NAMALWA (cell line): ENCODE results near the gene KCNK7.

Experiments used
- DNase-seq: peaks from one replicate; pipeline ENCODE4 v3.0.0-alpha.2; 2015; ENCODE audit warnings: low spot score

The KCNK7 gene

DNA sequence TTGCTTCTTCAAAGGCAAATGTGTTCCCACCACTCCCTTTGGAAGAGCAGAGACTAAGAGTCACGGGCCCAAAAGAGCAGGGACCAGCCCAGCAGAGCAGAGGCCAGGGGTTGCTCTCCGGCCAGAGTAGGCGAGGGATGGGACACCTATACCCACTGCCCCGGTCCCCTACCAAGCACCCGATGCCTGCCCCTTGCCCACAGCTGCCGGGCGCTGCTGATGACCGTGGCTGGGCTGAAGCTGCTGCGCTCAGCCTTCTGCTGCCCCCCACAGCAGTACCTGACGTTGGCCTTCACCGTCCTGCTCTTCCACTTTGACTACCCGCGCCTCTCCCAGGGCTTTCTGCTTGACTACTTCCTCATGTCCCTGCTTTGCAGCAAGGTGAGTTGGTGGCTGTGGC, 31.6 kb upstream of the KCNK7 start:
- DNase-seq, result no peak

- peak; percentile 61 for DNase-seq
Observed at GRCh38 chr11:65625628-65626342, 30.2 kb upstream of the KCNK7 start.

- DNase-seq, result no peak
Observed at GRCh38 chr11:65624931-65625627, 29.5 kb upstream of the KCNK7 start.

DNA sequence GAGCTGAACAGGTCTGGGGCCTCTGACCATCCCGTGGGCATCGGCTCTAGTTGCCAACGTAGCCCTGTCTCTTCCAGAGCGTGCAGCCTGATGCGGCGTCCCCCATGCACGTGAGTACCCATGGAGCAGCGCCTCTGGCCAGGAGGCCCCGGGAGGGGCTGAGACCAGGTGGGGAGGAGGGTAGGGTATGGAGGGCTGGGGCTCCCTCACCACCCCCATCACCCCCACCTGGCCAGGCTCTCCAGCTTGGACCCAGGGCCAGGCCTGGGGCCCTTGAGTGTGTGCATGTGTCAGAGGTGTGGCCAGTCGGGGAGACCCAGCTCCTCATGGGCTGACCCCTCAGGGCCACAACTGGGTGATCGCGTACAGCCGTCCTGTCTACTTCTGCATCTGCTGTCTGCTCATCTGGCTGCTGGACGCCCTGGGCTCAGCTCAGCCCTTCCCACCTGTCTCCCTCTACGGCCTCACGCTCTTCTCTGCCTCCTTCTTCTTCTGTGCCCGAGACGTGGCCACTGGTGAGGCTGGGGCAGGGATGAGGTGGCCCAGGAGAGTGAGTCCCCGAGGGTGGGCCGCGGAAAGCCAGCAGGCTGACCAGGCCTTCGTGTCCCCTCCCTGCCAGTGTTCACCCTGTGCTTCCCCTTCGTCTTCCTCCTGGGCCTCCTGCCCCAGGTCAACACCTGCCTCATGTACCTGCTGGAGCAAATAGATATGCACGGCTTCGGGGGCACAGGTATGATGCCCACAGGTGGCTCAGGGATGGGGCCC, 28.4 kb upstream of the KCNK7 start:
- DNase-seq, result no peak

- no peak for DNase-seq
Observed at GRCh38 chr11:65623177-65623576, 27.6 kb upstream of the KCNK7 start.

- DNase-seq, result no peak
Observed at GRCh38 chr11:65622011-65622410, 26.4 kb upstream of the KCNK7 start.

GRCh38 chr11:65621460-65621859, 25.9 kb upstream of the KCNK7 start:
- DNase-seq, result no peak

GRCh38 chr11:65620666-65621065, 25.1 kb upstream of the KCNK7 start:
- no peak for DNase-seq

DNA sequence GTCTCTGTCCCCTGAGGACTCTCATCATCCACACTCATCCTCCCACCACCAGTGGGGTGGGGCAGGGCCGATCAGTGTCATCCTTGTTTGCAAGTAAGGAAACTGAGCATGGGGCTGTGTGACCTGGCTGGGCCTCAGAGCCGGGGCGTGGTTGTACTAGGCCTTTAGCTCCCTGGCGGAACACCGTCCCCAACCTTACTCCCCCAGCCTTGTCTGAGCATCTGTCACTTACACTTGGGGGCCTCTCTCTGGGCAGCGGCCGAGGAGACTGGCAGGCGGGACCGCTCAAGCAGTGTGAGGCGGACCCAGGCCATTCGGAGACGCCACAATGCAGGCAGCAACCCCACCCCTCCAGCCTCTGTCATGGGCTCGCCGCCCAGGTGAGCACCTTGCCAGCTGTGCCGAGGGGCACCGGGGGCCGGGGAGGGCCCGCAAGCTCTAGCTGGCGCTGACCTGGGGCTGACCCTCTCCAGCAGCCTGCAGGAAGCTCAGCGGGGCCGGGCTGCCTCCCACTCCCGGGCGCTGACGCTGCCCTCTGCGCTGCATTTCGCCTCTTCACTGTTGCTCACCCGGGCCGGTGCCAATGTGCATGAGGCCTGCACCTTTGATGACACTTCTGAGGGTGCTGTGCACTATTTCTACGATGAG, 23.8 kb upstream of the KCNK7 start:
- DNase-seq, result no peak

- no peak for DNase-seq
Observed at GRCh38 chr11:65618763-65619162, 23.2 kb upstream of the KCNK7 start.

- no peak for DNase-seq
Observed at GRCh38 chr11:65617990-65618751, 22.6 kb upstream of the KCNK7 start.

GRCh38 chr11:65617136-65617850, 21.7 kb upstream of the KCNK7 start:
- DNase-seq, result no peak

- peak; percentile 37 for DNase-seq
Observed at GRCh38 chr11:65616575-65617001, 21.0 kb upstream of the KCNK7 start.

DNA sequence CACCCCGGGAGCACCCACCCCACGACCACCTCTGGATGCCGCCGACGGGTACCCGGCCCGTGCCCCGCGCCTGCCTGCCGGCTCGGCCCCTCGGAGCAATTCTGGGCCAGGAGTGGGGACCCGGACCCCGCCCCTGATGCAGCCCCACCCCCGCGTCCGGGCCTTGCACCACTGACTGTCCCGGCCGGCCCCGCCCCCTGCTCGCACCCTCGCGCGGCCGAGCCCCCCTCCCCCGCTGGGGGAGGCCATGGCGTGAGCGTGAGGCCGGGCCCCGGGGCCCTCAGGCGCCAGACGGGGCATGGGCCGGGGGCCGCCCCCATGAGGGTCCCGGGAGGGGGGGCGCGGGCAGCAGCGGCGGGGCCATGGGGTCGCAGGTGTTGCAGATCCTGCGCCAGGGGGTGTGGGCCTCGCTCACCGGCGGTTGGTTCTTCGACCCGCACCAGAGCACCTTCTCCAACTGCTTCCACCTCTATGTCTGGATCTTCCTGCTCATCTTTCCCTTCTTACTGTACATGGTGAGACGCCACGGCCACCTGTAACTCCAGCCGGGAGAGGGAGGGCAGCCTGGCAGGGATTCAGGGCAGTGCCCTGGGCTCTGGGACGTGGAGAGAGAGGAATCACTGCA, 20.5 kb upstream of the KCNK7 start:
- DNase-seq, result peak; percentile 65

GRCh38 chr11:65615229-65615949, 19.8 kb upstream of the KCNK7 start, which contains the start of gene PCNX3:
Gene PCNX3 (plus strand): TSS chr11:65615776. CDS start chr11:65616312, 536 bp downstream.
- DNase-seq, result peak; percentile 100

GRCh38 chr11:65613091-65613928, 17.7 kb upstream of the KCNK7 start:
- DNase-seq, result no peak

GRCh38 chr11:65612691-65613090, 17.1 kb upstream of the KCNK7 start:
- no peak for DNase-seq

GRCh38 chr11:65611758-65612603, 16.4 kb upstream of the KCNK7 start:
- no peak for DNase-seq
